SIG-M5 treated with dmso at 0.1 percent for 504 hours (cell line): Measurements from ENCODE around the gene ALDH1B1.

ENCODE experiments used
- DNase-seq: peaks from one replicate; lab custom pipeline; 2025; ENCODE audit not compliant: unreplicated experiment; lab: John Stamatoyannopoulos, UW

The ALDH1B1 gene

DNA sequence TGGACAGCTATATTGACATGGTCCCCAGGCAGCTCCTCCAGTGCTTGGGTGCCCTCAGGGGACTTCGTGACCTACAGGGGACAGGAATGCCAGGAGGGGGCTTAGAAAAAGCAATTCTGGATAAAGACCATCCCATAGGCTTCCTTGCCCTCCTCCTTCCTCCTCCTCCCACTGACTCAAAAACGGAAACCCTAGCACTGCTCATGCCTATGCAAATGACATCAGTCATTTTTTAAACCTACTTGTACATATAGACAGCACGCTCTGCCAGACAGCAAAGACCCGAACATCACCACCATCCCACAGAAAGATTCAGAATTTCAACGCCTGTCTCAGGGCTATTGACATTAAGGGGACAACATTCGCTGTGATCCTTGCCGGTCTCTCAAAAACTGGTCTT is 20.8 kb downstream of the ALDH1B1 start:
- DNase-seq: no peak

DNA sequence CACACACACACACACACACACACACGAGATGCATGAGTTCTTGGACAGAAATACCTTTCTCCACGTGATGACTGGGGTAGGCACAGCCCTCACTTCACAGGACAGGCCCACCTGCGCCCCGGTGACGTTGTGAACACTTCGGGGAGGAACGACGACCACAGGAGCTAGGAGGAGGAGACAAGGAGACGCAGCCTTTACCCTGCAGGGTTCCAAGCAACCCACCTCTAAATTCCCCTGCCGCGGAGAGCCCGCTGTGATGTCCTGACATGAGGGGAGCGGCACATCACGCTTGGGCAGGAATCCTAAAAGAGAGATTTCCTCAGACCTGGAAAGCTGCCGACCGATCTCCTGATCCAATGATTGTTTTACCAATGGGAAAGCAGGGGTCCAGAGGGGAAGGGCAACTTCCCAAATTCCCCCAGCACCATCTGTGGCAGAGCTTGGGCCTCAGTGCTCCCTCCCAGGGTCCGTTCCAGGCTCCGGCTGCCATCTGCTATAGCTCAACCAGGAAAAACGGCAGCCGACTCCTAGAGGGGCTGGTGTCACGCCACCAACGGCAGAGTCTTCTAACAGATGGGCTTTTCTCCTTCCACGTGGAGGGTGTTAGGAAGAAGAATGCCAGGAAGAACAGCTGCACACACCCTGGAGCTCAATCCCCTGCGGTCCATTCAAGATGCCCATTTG is 21.7 kb downstream of the ALDH1B1 start:
- no peak for DNase-seq

DNA sequence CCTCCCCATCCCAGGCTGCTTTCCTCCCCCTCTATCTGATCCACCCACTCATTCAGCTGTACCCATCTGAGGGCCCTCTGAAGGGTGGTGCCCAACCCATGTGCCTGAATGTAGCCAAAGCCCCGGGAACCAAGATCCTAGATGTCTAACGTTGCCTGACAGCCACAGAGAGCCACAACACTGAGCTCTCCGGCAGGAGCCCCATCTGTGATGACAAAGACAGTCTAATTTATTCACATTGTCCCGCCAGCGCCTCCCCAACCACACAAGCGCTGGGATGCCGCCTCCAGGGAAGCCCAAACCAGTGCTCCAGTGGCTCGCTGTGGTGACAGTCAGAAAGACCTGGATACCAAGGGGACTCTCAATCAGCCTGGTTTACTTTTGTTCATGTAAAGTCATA is 23.4 kb downstream of the ALDH1B1 start:
- DNase-seq: no peak

DNA sequence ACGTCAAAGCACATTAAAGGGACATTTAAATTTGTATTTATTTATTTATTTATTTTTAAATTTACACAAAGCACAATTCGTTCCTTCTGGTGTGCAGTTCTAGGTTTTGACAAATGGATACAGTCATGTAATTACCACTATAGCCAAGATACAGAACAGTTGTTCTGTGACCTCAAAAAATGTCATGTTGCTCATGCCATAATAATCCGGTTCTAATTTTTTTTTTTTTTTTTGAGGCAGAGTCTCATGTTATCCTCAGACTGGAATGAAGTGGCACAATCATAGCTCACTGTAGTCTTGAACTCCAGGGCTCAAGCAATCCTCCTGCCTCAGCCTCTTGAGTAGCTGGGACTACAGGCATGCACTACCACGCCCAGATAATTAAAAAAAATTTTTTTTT is 24.0 kb downstream of the ALDH1B1 start:
- DNase-seq: no peak

DNA sequence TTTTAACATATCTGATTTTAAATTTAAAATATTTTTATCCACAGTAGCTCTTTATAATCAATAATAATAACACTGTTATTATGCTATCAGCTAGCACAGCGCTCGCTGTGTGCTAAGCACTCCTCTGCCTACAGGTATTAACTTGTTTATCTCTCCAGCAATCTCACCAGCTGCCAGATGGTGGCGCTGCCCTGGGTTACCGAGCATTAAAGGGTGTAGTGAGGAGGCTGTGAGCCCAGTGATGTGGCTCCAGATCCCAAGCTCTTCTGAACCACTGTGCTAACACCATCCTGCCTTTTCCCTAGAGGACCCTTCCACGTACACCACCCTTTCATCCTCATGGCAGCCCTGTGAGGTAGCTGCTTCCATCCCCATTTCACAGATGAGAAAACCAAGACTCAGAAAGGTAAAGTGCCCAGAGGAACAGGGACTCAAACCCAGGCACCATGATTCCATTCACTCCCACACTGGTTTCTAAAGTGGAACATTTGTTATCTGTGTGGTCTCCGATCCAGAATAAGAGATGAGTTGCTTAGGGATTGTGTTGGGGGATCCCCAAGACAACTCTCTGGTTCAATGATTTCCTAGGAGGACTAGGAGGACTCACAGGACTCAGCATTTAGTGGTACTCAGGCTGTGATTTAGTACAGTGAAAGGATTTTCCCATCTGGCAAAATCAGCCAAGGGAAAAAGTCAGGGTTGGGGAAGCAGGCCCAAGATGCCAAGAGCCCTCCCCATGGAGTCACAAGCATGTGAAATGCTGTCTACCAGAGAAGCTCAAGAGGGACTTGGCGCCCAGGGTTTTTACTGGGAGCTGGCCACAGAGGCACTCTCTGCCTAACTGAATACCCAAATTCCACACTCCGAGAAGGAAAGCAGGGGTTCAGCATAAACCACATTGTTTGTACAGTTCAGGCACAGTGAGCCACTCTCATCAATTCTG is 24.8 kb downstream of the ALDH1B1 start:
- DNase-seq: peak; percentile 13

DNA sequence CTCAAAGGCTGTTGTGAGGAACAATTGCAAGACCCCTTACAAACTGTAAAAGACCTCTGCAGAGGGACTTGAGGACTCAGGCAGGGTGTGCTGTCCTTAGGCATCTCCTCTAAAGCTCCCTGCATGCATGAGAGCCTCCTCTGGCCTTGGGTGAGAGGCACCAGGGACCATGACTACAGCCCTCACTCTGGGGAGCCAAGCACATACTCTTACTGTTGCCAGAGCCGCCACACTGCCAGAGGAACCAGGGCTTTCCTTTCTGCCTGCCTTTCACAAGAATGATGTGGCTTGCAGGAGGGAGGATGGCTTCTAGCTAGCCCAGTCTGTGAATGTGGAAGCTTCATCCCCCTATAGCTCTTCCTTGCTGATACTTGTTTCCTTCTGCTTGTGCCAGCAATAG is 25.9 kb downstream of the ALDH1B1 start:
- DNase-seq: no peak

DNA sequence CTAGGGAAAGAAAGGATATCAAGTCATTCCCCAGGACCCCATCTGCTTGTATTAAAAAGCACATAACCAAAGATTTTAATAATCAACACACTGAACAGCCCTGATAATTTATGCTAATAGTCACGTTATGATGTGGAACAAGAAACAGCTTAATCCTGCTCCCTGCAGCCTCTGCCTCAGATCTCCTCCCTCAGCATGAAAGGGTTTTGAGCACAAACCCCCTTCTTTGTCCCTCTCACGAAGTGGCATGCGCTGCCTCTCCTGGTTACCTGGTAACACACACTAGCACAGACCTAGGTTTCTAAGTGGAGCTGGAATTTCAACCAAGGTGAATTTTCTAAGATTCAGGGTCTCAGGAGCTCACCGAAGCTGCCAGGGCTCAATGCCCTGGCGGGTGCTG is 26.7 kb downstream of the ALDH1B1 start:
- no peak for DNase-seq

DNA sequence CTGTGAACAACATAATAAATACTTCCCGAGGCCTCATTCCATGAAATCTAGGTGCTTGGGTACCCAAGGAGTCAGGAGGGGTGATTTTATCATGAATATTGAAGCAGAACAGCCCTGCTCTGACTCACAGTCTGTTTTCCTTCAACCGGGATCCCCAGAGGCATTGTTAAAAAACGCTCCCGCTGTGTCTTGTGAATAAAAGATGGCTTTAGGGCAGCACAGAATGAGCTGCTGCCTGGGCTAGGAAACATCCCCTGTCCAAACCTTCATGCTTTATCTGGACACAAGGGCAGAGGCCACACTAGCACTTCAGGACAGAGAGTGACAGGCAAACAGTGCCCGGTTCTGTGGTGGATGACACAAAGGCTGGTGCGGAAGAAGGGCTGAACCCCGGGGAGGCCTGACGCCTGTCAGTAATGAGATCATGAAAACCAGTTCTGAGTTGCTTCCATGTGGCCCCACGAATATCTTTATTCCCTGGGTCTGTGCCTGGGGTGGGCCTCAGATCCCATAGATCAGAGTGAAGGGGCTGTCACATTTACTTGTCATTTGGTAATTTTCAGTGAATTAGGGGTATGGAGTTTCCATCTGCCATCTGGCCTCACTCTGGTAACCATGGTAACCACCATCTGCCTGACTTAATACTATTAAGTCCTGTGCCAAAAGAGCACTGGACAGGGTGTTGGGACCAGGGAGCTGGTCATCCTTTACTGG is 29.2 kb downstream of the ALDH1B1 start:
- no peak for DNase-seq

DNA sequence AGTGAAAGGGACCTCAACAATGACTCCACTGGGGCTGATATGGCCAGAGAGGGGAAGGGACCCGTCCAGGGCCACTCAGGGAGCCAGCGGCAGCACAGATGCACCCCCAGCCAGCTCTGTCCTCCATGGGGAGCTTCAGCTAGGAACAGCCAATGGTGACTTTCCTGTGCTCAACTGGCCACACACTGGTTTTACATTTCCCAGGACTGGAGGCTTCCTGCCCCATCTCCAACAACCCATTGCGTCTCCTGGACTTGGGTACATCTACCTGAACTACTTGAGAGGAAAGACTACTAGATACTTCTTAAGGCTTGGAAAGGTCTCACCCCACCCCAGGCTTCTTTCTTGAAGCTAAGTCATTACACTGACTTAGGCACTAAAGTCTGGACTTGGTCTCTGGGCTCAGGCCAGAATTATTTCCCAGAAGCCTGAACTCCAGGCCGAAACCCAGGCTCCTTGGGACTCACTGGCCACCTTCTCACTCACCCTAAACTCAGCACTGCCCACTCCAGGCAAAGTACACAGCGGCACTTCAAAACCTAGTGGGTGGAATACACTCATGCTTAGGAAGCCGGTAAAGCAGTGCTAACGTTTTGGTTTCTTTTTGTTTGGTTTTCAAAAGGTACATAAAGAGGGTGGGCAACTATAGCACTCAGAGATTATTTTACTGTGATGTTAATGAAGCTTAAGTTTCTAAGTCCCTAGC is 30.2 kb downstream of the ALDH1B1 start:
- DNase-seq: no peak

DNA sequence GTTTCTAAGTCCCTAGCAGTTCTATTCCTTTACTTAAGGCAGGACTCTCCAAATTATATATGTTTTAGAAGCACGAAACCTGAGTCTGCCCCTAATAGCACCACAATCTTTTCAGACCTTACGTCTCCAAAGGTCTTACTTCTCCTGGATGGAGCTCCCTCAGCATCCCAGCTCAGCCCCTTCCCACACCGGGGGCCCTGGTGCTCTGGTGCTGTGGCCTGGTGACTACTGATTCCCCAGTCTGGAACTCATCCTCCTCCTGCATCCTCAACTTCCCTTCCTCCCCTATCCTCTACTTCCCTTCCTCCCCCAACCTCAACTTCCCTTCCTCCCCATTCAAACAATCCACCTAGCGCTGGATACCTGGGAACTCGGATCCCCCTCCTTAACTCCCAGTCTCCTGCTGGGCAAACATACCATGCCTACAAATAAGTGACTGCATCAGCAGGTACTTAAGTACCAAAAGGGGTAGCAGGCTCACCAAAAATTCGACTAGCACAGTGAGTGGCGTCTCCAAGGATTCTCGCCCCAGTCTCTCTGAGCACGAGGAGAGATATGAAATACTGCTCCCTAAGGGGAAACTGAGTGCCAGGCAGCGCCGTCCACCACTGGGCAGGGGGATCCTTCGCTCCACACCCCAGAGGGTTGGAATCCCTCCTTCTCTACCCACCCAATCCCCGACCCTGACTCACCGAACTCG is 30.9 kb downstream of the ALDH1B1 start:
- DNase-seq: no peak

DNA sequence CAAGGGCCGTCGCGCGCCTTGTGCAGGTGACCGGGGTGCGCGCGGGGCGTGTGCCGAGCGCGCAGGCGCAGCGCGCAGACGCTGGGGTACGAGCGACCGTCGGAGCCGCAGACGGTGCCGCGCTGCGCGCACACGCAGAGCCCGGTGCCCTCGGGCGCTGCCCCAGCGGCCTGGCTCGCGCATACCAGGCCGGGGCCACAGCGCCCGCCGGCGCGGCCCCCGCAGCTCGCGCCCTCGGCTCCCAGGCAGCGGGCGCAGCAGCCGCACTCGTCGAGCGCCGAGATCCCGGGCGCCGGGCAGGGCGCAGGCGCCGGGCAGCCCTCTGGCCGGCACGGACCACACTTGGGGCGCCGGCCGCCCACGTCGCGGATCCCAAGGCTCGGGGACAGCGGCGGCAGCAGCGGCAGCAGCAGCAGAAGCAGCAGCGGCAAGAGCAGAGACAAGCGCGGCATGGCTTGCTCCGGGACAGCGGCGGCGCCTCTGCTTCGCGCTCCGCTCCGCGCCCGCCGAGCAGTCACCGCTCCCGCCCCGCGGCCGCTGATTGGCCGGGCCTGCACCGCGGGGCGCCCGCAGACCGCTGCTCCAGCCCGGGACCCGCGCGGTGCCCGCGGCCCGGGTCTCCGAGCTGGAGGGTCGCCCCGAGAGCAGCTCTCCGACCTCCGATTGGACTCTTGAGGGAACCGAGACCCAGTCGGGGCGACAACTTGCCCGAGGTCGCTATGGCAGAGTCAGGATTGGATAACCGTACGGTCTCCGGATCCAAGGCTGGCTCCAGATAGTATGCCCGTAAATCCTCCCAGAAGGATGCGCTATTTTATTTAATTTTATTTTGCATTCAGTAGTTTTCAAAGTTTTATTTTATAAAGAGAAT is 31.7 kb downstream of the ALDH1B1 start, which contains the start of gene IGFBPL1:
TSS of gene IGFBPL1 (minus strand) at position 482 of the 871 bp plus-strand sequence. CDS start at position 452, 30 bp downstream.
- DNase-seq: no peak

DNA sequence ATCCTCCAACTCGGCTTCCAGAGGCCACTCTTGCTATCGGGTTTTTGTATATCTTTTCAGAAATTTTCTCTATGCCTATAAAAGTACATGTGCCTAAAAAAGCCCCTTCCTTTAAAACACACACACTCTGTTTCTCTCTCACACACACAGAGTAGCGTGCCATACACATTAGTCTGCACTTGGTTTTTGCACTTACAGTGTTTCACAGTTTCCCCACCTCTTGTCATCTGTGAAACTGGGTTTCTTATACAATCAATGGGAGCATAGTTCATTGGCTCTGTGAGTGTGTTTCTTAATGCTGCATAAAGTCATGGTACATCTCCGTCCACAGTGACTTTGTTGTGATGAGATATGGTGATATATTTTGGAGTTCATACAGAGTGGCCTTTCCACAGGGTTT is 32.4 kb downstream of the ALDH1B1 start:
- DNase-seq: no peak

DNA sequence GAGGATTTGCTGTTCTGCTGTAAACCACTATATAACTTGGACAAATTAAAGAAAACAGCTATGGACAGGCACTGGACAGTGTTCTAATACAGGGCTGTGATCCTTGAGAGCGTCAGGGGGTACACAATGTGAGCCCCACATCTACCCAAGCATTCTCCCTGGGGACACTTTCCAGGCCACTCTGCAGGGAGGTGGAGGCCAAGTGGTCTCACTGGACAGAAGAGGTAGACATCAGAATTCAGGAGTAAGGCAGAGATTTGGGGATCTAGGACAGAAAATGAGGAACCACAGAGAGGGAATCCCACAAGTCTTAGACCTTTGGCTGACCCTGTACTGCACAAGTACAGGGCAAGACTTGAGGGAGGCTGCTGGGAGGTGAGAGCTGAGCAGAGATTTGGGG is 35.6 kb downstream of the ALDH1B1 start:
- DNase-seq: no peak

DNA sequence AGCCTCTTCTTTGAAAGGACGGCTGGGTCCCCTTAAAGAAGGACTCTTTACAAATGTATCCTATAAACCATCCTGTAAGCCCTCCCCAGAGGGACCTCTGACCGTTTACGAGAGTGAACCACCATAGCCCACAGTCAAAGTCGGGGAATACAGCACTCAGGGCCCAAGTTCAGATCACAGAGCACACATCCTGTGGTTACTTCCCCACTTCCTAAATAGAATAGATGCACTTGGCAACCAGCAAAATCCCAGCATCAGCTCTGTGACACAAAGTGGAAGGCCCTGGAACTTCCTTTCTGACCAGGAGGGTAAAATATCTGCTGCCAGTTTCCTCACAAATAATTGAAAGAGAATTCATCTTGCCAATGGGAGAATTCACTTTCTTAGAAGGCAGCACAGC is 38.6 kb downstream of the ALDH1B1 start:
- no peak for DNase-seq

DNA sequence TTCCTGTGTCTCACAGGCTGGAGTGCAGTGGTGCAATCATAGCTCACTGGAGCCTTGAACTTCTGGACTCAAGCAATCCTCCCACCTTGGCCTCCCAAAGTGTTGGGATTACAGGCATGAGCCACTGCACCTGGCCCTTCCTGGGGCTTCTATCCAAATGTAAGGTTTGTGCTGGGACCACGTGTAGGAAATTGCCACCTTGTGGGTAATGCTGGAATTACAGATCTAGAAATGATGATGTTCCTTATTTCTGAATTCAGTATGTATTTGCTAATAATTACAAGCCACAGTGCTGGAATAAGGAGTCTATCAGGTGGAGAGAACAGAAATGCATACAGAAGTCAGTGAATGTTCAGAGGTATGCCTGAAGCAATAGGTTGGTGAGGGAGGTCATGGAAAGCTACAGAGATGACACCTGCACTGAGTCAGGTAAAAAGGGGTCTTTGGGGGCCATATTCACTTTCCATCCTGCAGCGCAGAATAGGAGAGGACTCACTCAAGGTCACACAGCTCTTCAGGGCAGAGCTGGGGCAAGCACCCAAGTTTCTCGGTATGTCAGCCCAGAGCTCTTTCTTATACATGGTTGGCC is 40.5 kb downstream of the ALDH1B1 start:
- peak; percentile 56 for DNase-seq

DNA sequence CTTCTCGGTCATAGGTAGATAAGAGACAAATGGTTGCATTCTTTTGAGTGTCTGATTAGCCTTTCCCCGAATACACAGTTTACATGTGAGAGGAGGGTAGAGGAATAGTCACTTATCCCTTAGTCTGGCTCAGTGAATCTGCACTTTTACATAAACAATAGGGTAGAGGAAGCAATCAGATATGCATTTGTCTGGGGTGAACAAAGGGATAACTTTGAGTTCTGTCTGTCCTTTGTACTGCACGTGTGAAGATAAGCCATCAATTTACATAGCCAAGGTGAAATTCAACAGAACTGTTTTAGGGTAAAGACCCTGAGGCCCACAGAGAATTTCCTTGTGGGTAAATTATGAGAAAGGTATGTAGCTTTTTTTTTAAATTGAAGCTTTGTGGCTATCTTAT is 41.9 kb downstream of the ALDH1B1 start:
- DNase-seq: no peak

DNA sequence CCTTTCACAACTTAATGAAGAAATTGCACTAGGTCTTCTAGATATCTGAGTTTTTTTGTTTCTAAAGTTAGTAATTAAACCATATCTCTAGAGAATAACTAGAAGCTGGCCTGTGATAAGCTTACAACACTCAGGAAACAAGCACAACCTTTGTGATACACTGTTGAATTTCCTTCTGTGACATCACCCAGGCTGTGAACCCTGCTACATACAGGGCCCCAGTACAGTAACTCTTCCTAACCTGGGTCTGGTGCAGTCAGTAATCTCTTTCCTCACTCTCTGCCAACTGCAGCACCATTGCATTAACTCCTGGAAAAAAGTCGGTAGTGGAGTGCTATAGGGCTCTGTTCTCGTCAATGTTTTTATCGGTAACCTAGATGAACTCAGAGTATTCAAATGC is 42.4 kb downstream of the ALDH1B1 start:
- no peak for DNase-seq

DNA sequence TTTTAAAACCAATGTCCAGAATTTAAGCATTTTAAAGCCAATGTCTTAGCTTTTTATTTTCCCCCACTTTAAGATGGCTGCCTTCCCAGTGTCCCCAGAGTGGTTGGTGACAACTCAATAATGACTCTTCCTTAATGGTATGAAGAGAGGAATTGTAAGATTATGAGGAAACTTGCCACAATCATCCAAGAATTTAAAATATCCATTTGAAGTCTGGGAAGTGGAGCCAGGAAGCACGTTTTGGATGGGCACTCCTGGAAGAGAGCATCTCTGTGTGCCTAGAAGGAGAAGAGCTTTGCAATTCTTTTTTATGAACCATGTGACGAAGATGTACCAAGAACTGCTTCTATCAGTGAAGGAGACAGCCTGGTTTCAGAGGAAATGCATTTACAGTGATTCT is 43.0 kb downstream of the ALDH1B1 start:
- no peak for DNase-seq

DNA sequence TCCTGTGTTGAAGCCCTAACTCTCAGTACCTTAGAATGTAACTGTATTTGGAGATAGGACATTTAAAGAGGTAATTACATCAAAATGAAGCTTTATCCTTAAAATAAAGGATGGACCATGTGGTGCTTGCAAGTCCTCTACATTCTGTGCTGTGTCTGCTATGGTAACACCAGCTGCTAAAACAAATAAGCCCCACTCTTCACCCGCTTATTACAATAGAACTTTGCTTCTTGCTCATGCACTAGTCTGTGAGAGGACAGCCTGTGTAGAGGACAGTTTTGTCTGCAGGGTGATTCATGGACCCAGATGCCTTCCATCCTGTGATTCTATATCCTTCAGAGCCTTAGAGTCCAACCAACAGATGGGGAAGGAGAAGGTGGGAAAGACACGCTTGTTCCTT is 44.2 kb downstream of the ALDH1B1 start:
- DNase-seq: no peak
